NT2/D1 (cell line): ENCODE results near the gene ANAPC10.
"Not testable (repeated sequence)": the region's sequence is repeated elsewhere in the genome, so short reads cannot be mapped to it uniquely, and the experiment has no call there.

Source experiments
- DNase-seq: peaks from one replicate; pipeline ENCODE4 v3.0.0-alpha.2; 2011; ENCODE audit warnings: low read depth, low spot score
- H3K27me3 ChIP-seq: 2 replicates; pipeline ENCODE4 v1.6.0; 2011; ENCODE audit warnings: mild to moderate bottlenecking; ENCODE audit not compliant: insufficient read length, insufficient read depth
- H3K36me3 ChIP-seq: 2 replicates; pipeline ENCODE4 v1.6.1; 2011; ENCODE audit warnings: mild to moderate bottlenecking, low read length, mixed read lengths; ENCODE audit not compliant: insufficient read depth, insufficient read length
- H3K4me1 ChIP-seq: 2 replicates; pipeline ENCODE4 v1.5.1; 2011; ENCODE audit not compliant: insufficient read depth, insufficient read length
- H3K4me3 ChIP-seq: 2 replicates; pipeline ENCODE4 v1.5.1; 2011; ENCODE audit warnings: low read depth; ENCODE audit not compliant: insufficient read length
- H3K9ac ChIP-seq: 2 replicates; pipeline ENCODE4 v1.6.0; 2011; ENCODE audit warnings: low read depth; ENCODE audit not compliant: insufficient read length
- H3K9me3 ChIP-seq: 2 replicates; pipeline ENCODE4 v1.5.1; 2011; ENCODE audit warnings: mild to moderate bottlenecking, low read length; ENCODE audit not compliant: insufficient read depth
- SUZ12 ChIP-seq: IDR thresholded peaks from 2 replicates; pipeline ENCODE4 v1.6.1; 2011; ENCODE audit not compliant: insufficient read length, insufficient read depth; ENCODE audit errors: extremely low read depth
- YY1 ChIP-seq: IDR thresholded peaks from 2 replicates; pipeline ENCODE4 v1.6.1; 2011; ENCODE audit not compliant: insufficient read length, insufficient read depth
- ZNF274 ChIP-seq: IDR thresholded peaks from 2 replicates; pipeline ENCODE4 v1.6.1; 2011; ENCODE audit warnings: mild to moderate bottlenecking, low read depth, low read length

Gene ANAPC10

DNA sequence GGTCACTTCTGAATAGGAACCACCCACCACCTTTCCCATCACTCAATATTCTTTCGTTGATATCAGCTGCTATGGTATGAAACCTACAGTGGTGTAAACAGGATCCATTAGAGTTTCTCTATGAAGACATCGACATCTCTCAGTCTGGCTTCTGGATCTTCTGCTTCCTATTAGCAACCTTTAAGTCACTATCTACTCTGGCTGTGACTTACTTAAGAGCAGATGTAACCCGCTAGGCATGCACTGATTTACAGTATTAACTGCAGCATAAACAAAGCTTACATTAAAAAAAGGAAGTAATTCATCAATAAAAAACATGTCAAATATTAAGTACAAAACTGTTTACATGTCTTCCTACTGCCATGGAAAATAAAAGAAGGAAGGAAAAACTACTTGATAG, 96.4 kb downstream of the ANAPC10 start:
- Histone ChIP-seq H3K9ac (no peak overlapping the region), H3K27me3 (no peaks in the 10 kb centered on the region), H3K9me3 (no peaks in the 10 kb centered on the region), H3K4me1 (no peaks in the 10 kb centered on the region), H3K36me3 (no peaks in the 10 kb centered on the region), H3K4me3 (no peak overlapping the region)
- TF ChIP-seq SUZ12 (no peak), YY1 (no peak), ZNF274 (no peak)
- no peak for DNase-seq

DNA sequence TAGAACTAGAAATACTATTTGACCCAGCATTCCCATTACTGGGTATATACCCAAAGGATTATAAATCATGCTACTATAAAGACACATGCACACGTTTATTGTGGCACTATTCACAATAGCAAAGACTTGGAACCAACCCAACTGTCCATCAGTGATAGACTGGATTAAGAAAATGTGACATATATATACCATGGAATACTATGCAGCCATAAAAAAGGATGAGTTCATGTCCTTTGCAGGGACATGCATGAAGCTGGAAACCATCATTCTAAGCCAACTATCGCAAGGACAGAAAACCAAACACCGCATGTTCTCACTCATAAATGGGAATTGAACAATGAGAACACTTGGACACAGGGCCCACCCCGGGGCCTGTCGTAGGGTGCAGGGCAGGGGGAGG, 97.3 kb downstream of the ANAPC10 start:
- H3K27me3 ChIP-seq, H3K4me3 ChIP-seq, H3K9ac ChIP-seq, H3K4me1 ChIP-seq, H3K9me3 ChIP-seq, DNase-seq, H3K36me3 ChIP-seq: not testable (repeated sequence)

DNA sequence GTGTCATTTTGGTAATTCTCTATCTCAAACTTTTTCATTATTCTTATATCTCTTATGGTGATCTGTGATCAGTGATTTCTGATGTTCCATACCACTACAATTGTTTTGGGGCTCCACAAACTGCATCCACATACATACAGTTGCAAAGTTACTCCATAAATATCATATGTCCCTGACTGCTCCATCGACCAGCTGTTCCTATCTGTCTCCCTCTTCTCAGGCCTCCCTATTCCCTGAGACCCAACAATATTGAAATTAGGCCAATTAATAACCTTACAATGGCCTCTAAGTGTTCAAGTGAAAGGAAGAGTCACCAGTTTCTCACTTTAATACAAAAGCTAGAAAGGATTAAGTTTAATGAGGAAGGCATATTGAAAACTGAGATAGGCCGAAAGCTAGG, 108.7 kb downstream of the ANAPC10 start:
- TF ChIP-seq YY1: no peak
- TF ChIP-seq ZNF274: no peak
- no peak for TF ChIP-seq SUZ12
- Histone ChIP-seq H3K27me3 (no peaks in the 10 kb centered on the region), H3K4me3 (no peak overlapping the region), H3K9ac (no peak overlapping the region), H3K9me3 (no peaks in the 10 kb centered on the region), H3K36me3 (no peaks in the 10 kb centered on the region), H3K4me1 (no peaks in the 10 kb centered on the region)
- no peak for DNase-seq

DNA sequence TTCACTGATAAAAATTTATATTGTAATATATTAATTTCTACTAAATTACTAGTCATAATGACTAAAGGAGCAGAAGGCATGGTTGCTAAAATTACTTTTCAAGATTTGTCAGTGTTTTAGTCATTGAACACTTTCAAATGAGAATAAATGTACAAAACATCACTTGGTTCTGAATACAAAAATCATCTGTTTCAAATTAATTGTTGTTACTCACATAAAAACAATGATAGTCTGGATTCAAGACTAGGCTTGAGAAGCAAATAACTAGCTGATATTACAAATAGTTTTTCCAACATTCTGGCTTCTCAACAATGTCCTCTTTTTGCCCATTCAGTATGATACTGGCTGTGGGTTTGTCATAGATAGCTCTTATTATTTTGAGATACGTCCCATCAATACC, 112.5 kb downstream of the ANAPC10 start:
- no peaks in the 10 kb centered on the region for H3K4me1 ChIP-seq
- H3K4me3 ChIP-seq: no peak overlapping the region
- H3K9ac ChIP-seq: no peak overlapping the region
- no peaks in the 10 kb centered on the region for H3K27me3 ChIP-seq
- TF ChIP-seq YY1 (no peak), ZNF274 (no peak), SUZ12 (no peak)
- DNase-seq: no peak
- no peaks in the 10 kb centered on the region for H3K9me3 ChIP-seq
- no peaks in the 10 kb centered on the region for H3K36me3 ChIP-seq

DNA sequence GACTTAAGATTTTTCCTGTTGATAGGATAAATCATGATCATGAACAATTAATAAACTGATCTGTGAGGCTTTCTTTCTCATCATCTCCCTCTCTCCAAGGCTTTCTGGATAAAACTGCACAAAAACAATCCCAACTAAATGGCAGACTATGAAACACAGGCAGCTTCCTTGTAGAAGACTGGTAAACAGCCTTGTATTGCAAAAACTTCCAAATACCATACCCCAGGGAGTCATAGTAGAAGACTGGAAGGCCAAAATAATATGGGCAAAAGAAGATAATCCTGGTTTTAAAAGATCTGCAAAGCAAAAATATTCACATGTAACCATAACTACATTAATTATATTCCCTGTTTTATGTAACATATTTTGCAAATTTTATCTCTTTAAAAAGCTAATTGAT, 113.0 kb downstream of the ANAPC10 start:
- no peak for DNase-seq
- TF ChIP-seq SUZ12: no peak
- H3K36me3 ChIP-seq: no peaks in the 10 kb centered on the region
- no peaks in the 10 kb centered on the region for H3K9me3 ChIP-seq
- H3K9ac ChIP-seq: no peak overlapping the region
- H3K4me1 ChIP-seq: no peaks in the 10 kb centered on the region
- no peak overlapping the region for H3K4me3 ChIP-seq
- H3K27me3 ChIP-seq: no peaks in the 10 kb centered on the region

DNA sequence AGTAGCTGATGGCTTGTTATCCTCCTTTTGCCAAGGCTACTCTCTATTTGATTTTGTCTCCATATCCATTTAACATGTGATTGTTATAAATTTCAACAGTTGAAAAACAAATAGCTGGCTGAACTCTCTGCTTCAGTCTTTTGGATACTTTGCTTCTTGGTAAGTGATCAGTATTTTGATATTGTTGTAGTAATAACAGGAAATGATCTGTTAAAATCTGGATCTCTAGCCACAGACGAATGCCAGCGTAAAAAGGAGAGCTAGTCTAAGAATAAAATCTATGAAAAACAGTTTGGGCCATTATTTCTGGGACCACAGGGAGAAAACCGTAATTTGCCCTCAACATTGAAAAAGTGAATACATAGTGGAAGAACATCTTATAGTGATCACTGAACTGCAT, 113.8 kb downstream of the ANAPC10 start:
- Histone ChIP-seq H3K27me3 (no peaks in the 10 kb centered on the region), H3K9me3 (no peaks in the 10 kb centered on the region), H3K4me3 (no peak overlapping the region), H3K36me3 (no peaks in the 10 kb centered on the region), H3K4me1 (no peaks in the 10 kb centered on the region), H3K9ac (no peak overlapping the region)
- TF ChIP-seq YY1: no peak
- TF ChIP-seq SUZ12: no peak
- TF ChIP-seq ZNF274: no peak
- DNase-seq: no peak

DNA sequence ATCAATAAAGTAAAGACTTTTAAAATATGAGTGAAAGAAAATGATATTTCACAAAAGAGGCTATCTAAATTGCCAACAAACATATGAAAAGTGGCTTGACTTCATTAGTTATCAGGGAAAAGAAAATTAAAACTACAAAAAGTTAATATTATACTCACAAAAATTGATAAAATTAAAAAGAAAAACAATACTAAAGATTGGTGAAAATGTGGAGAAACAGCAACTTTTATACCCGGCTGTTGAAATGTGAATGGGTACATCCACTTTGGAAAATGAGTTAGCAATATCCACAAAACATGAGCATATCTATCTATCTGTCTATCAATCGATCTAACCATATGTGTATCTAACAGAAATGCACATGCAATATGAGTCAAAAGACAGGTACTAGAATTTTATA, 122.3 kb downstream of the ANAPC10 start:
- Histone ChIP-seq H3K9ac (no peak overlapping the region), H3K27me3 (no peaks in the 10 kb centered on the region), H3K9me3 (no peaks in the 10 kb centered on the region), H3K4me3 (no peak overlapping the region), H3K4me1 (no peaks in the 10 kb centered on the region), H3K36me3 (no peaks in the 10 kb centered on the region)
- no peak for DNase-seq
- TF ChIP-seq SUZ12: no peak
- TF ChIP-seq ZNF274: no peak
- no peak for TF ChIP-seq YY1

DNA sequence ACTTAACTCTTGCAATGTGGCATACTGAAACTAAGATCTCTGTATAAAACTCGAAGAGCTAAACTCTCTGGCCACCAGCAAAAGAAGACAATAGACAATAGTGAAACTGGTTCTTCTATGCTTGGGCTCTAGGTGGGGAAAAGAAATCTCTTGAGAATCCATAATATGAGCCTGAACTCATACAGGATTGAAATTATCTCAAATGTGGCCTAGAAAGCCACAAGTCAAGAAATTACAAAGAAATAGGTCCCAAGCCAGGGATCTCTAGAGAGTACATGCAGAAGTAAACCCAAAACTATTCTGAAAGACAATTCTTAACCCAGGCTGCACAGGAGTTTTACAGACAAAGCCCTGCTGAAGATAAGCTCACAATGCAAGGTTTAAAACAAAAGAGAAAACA, 127.4 kb downstream of the ANAPC10 start:
- no peak for TF ChIP-seq YY1
- no peaks in the 10 kb centered on the region for H3K4me1 ChIP-seq
- no peaks in the 10 kb centered on the region for H3K9me3 ChIP-seq
- H3K9ac ChIP-seq: no peak overlapping the region
- H3K36me3 ChIP-seq: no peaks in the 10 kb centered on the region
- no peaks in the 10 kb centered on the region for H3K27me3 ChIP-seq
- no peak overlapping the region for H3K4me3 ChIP-seq
- no peak for DNase-seq
